ENCODE results near the gene INCA1. TPM values are rescaled to one million over a fixed set of nuclear protein-coding genes. Genes with fewer than 3 reads are reported as not detected.

Gene INCA1
- total RNA-seq, 1 experiment from 2014 or later, result 1.3 TPM

- Histone ChIP-seq H3K56ac (ENCODE audit: insufficient read length, low read depth, low read length) (no peak overlapping the region), H2BK5ac (ENCODE audit: insufficient read length, low read length) (no peak overlapping the region), H2BK12ac (ENCODE audit: insufficient read length, low read depth, low read length) (no peak overlapping the region), H3K9ac (ENCODE audit: extremely low read depth, insufficient read length, low read length) (no peak overlapping the region), H4K91ac (ENCODE audit: insufficient read length, low read depth, low read length) (no peak overlapping the region), H2BK20ac (ENCODE audit: low read depth, low read length, poor library complexity, severe bottlenecking) (no peak overlapping the region), H3K27ac (ENCODE audit: insufficient read length, low read depth, low read length) (no peak overlapping the region), H3K79me1 (ENCODE audit: insufficient read depth, low read depth, low read length, poor library complexity, severe bottlenecking) (no peaks in the 10 kb centered on the region), H3K23me2 (ENCODE audit: insufficient read length, low read depth, low read length, poor library complexity, severe bottlenecking) (peaks cover 15% of the 10 kb centered on the region), H3K79me2 (ENCODE audit: insufficient read depth, low read length) (peaks cover 2% of the 10 kb centered on the region; the same call in 1 of the 2 replicates), H4K8ac (replicated peaks; ENCODE audit: insufficient read length, low read depth, low read length) (no peak overlapping the region), H3K27me3 (ENCODE audit: insufficient read depth, low read length) (peaks cover 12% of the 10 kb centered on the region; the same call in 1 of the 2 replicates), H3K9me3 (ENCODE audit: control insufficient read depth, low read depth, low read length) (no peaks in the 10 kb centered on the region), H2AK5ac (ENCODE audit: insufficient read length, low read length) (no peak overlapping the region), H2BK120ac (ENCODE audit: low read depth, low read length, poor library complexity, severe bottlenecking) (no peak overlapping the region), H4K20me1 (ENCODE audit: control insufficient read depth, insufficient read depth, insufficient read length) (no peaks in the 10 kb centered on the region), H3T11ph (ENCODE audit: low read length) (no peak overlapping the region), H3K4me2 (ENCODE audit: insufficient read depth, insufficient read length, low read length) (peak overlapping the region; percentile 4), H3K14ac (ENCODE audit: insufficient read depth, low read length) (peak overlapping the region; percentile 2; the same call in 1 of the 2 replicates), H2BK15ac (ENCODE audit: low read depth, low read length) (no peak overlapping the region), H2AFZ (ENCODE audit: low read length) (no peak overlapping the region), H3K18ac (ENCODE audit: insufficient read length, low read depth, low read length) (no peak overlapping the region), H3K4ac (ENCODE audit: low read depth, low read length) (no peak overlapping the region), H4K5ac (ENCODE audit: insufficient read length, low read depth, low read length) (no peak overlapping the region), H3K23ac (ENCODE audit: insufficient read length, low read depth, low read length) (no peak overlapping the region), H3K4me1 (ENCODE audit: insufficient read depth, low read length) (peaks cover 10% of the 10 kb centered on the region; the same call in 1 of the 2 replicates)
- Mint-ChIP-seq H3K4me1 (peaks cover 31% of the 10 kb centered on the region in 2 experiments), H3K4me3 (peak overlapping the region in 1 of 2 experiments; percentile 73; a peak in 4 of 5 replicates), H3K36me3 (ENCODE audit: insufficient read depth in 1 of 3, low read depth in 3 of 3) (peaks cover 20 to 42% (median 24%) of the 10 kb centered on the region in 3 experiments), H3K27ac (peak overlapping the region; percentile 83 to 98 (median 88); a peak in 6 of 7 replicates), H3K9me3 (no peaks in the 10 kb centered on the region), H3K27me3 (ENCODE audit: low read depth) (peaks cover 43% of the 10 kb centered on the region)
- no peak for DNase-seq
- no CpG with 5 or more reads among the region's 12 CpGs for WGBS (ENCODE audit: extremely low coverage, insufficient read length, low lambda C conversion rate)
- no peak for TF ChIP-seq CTCF (conservative IDR thresholded peaks at IDR 0.05)
Measured at GRCh38 chr17:4972322-4972721, 25.0 kb downstream of the INCA1 start.

Data from H9 (cell line).